ENCODE data around the gene DISP1. TPM values are rescaled to one million over a fixed set of nuclear protein-coding genes. Genes with fewer than 3 reads are reported as not detected.

The DISP1 gene
- total and polyA plus RNA-seq, 10 donors: 1.5 to 14.3 (median 7.2) TPM

GRCh38 chr1:222792744-222793143, 22.1 kb upstream of the DISP1 start:
- intact Hi-C loops (cut with DNase I; ENCODE audit: low total_unique reads): loop anchor here (2.0 kb wide), 1 partner anchor 288 kb away; no protein-coding TSS in a partner anchor
- H3K27me3 ChIP-seq (replicated peaks in 1 of 7): no peaks in the 10 kb centered on the region
- H3K4me3 ChIP-seq: no peak overlapping the region
- H3K4me1 ChIP-seq: peaks cover 0 to 17% (median 0%) of the 10 kb centered on the region in 6 donors
- no peak overlapping the region for H3K27ac ChIP-seq
- H3K9me3 ChIP-seq: peaks cover 0 to 15% (median 12%) of the 10 kb centered on the region in 8 donors
- TF ChIP-seq CTCF (IDR thresholded peaks at IDR 0.05 in 8 of 11, conservative IDR thresholded peaks at IDR 0.05 in 3 of 11) (peak in 9 of 11 experiments; percentile 16 to 58 (median 48)), POLR2AphosphoS5 (IDR thresholded peaks at IDR 0.05) (no peak), POLR2A (IDR thresholded peaks at IDR 0.05) (no peak)
- WGBS, 5 donors: 13 to 22% (median 19%) methylated on average over 2 of the region's 2 CpGs
- no peaks in the 10 kb centered on the region for H3K36me3 ChIP-seq
- DNase-seq: no peak

- no peak for DNase-seq
- TF ChIP-seq POLR2AphosphoS5 (IDR thresholded peaks at IDR 0.05) (no peak), CTCF (IDR thresholded peaks at IDR 0.05 in 8 of 11, conservative IDR thresholded peaks at IDR 0.05 in 3 of 11) (no peak), POLR2A (IDR thresholded peaks at IDR 0.05) (no peak)
- Histone ChIP-seq H3K27ac (no peak overlapping the region), H3K27me3 (replicated peaks in 1 of 7) (no peaks in the 10 kb centered on the region), H3K9me3 (peaks cover 0 to 10% (median 7%) of the 10 kb centered on the region in 8 donors), H3K4me1 (peaks cover 0 to 17% (median 2%) of the 10 kb centered on the region in 6 donors), H3K4me3 (no peak overlapping the region), H3K36me3 (no peaks in the 10 kb centered on the region)
- 77 to 92% (median 84%) methylated on average over 5 to 6 of the region's 6 CpGs for WGBS, 5 donors
- intact Hi-C loops (cut with DNase I; ENCODE audit: low total_unique reads): no loop called here
These were observed 20.0 kb upstream of the DISP1 start for GRCh38 chr1:222794656-222795474.

GRCh38 chr1:222798116-222798515, 16.7 kb upstream of the DISP1 start:
- no peaks in the 10 kb centered on the region for H3K27me3 ChIP-seq (replicated peaks in 1 of 7)
- H3K36me3 ChIP-seq: no peaks in the 10 kb centered on the region
- H3K4me1 ChIP-seq: peaks cover 0 to 11% (median under 1%) of the 10 kb centered on the region in 6 donors
- intact Hi-C loops (cut with DNase I; ENCODE audit: low total_unique reads): no loop called here
- no peak overlapping the region for H3K4me3 ChIP-seq
- TF ChIP-seq POLR2A (IDR thresholded peaks at IDR 0.05) (no peak), POLR2AphosphoS5 (IDR thresholded peaks at IDR 0.05) (no peak), CTCF (IDR thresholded peaks at IDR 0.05 in 8 of 11, conservative IDR thresholded peaks at IDR 0.05 in 3 of 11) (no peak)
- DNase-seq: no peak
- H3K9me3 ChIP-seq: no peaks in the 10 kb centered on the region
- H3K27ac ChIP-seq: no peak overlapping the region

GRCh38 chr1:222798975-222799374, 15.9 kb upstream of the DISP1 start:
- intact Hi-C loops (cut with DNase I; ENCODE audit: low total_unique reads): no loop called here
- WGBS, 5 donors: 70 to 75% (median 72%) methylated on average over 4 of the region's 4 CpGs
- DNase-seq: no peak
- Histone ChIP-seq H3K27ac (no peak overlapping the region), H3K4me3 (no peak overlapping the region), H3K27me3 (replicated peaks in 1 of 7) (no peaks in the 10 kb centered on the region), H3K9me3 (no peaks in the 10 kb centered on the region), H3K36me3 (no peaks in the 10 kb centered on the region), H3K4me1 (peaks cover 0 to 11% (median 0%) of the 10 kb centered on the region in 6 donors)
- TF ChIP-seq POLR2AphosphoS5 (IDR thresholded peaks at IDR 0.05) (no peak), CTCF (IDR thresholded peaks at IDR 0.05 in 8 of 11, conservative IDR thresholded peaks at IDR 0.05 in 3 of 11) (no peak), POLR2A (IDR thresholded peaks at IDR 0.05) (no peak)

Data from spleen (tissue), 11 donors.